ENCODE data around the gene PREX1.

The PREX1 gene

DNA sequence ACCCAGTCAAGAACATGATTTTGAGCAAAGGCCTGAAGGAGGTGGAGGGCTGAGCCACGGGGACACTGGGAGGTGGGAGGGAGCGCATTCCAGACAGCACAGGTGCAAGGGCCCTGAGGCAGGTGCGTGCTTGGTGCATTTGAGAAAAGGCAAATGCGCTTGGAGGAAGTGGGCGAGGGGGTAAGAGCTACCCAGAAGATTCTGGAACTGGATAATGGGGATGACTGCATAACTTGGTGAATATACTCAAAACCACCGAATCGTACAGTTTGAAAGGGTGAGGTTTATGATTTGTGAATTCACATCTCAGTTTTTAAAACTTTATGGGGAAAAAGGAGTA, 9.8 kb downstream of the PREX1 start:
- TF ChIP-seq, protein P1, sequence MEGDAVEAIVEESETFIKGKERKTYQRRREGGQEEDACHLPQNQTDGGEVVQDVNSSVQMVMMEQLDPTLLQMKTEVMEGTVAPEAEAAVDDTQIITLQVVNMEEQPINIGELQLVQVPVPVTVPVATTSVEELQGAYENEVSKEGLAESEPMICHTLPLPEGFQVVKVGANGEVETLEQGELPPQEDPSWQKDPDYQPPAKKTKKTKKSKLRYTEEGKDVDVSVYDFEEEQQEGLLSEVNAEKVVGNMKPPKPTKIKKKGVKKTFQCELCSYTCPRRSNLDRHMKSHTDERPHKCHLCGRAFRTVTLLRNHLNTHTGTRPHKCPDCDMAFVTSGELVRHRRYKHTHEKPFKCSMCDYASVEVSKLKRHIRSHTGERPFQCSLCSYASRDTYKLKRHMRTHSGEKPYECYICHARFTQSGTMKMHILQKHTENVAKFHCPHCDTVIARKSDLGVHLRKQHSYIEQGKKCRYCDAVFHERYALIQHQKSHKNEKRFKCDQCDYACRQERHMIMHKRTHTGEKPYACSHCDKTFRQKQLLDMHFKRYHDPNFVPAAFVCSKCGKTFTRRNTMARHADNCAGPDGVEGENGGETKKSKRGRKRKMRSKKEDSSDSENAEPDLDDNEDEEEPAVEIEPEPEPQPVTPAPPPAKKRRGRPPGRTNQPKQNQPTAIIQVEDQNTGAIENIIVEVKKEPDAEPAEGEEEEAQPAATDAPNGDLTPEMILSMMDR (IDR thresholded peaks at IDR 0.05; ENCODE audit: insufficient read depth, low read length): no peak
- TF ChIP-seq, protein P2, sequence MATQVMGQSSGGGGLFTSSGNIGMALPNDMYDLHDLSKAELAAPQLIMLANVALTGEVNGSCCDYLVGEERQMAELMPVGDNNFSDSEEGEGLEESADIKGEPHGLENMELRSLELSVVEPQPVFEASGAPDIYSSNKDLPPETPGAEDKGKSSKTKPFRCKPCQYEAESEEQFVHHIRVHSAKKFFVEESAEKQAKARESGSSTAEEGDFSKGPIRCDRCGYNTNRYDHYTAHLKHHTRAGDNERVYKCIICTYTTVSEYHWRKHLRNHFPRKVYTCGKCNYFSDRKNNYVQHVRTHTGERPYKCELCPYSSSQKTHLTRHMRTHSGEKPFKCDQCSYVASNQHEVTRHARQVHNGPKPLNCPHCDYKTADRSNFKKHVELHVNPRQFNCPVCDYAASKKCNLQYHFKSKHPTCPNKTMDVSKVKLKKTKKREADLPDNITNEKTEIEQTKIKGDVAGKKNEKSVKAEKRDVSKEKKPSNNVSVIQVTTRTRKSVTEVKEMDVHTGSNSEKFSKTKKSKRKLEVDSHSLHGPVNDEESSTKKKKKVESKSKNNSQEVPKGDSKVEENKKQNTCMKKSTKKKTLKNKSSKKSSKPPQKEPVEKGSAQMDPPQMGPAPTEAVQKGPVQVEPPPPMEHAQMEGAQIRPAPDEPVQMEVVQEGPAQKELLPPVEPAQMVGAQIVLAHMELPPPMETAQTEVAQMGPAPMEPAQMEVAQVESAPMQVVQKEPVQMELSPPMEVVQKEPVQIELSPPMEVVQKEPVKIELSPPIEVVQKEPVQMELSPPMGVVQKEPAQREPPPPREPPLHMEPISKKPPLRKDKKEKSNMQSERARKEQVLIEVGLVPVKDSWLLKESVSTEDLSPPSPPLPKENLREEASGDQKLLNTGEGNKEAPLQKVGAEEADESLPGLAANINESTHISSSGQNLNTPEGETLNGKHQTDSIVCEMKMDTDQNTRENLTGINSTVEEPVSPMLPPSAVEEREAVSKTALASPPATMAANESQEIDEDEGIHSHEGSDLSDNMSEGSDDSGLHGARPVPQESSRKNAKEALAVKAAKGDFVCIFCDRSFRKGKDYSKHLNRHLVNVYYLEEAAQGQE (IDR thresholded peaks at IDR 0.05; ENCODE audit: insufficient replicate concordance, low read depth): no peak
- TF ChIP-seq POLR2AphosphoS5 (IDR thresholded peaks at IDR 0.05; ENCODE audit: low read depth): no peak
- TF ChIP-seq GABPA (IDR thresholded peaks at IDR 0.05; ENCODE audit: low read depth): no peak
- TF ChIP-seq SPI1 (IDR thresholded peaks at IDR 0.05; ENCODE audit: borderline replicate concordance, low read depth): no peak
- H3K27me3 ChIP-seq (ENCODE audit: insufficient read depth, poor library complexity, severe bottlenecking): no peaks in the 10 kb centered on the region
- H3K27ac ChIP-seq (replicated peaks): no peak overlapping the region
- H3K4me3 ChIP-seq (replicated peaks; ENCODE audit: insufficient read depth, low read length): no peak overlapping the region
- DNase-seq (ENCODE audit: low read depth in 1 of 2, low spot score in 1 of 2): no peak

DNA sequence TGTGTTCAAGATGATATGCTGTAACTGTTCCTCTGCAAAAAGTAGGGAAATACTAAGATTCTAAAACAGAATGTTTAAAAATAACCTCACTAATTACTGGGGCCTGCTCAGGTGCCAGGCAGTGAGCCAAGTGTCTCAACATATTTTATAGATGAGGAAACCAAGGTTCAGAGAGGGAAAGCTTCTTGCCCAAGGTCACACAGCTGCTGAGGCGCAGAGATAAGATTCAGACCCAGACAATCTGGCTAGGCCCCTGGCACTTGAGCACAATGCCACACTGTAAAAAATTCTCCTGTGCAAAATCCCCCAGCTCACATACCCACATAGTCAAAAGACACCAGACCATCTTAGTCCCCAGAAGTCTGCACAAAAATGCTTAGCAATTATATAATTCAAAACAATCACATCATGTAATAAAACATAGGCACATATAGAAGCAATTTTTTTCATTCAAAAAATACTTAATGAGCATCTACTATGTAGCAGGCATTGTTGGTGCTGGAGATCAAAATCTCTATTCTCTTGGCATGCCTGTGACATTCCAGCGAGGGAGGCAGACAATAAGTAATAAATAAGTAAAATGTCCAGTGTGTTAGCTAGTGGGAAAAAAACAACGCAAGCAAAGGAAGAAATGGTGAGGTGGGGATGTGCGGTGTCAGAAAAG, 10.3 kb downstream of the PREX1 start:
- TF ChIP-seq SPI1 (IDR thresholded peaks at IDR 0.05; ENCODE audit: borderline replicate concordance, low read depth) (no peak), POLR2AphosphoS5 (IDR thresholded peaks at IDR 0.05; ENCODE audit: low read depth) (no peak), GABPA (IDR thresholded peaks at IDR 0.05; ENCODE audit: low read depth) (no peak)
- TF ChIP-seq, protein P1 (IDR thresholded peaks at IDR 0.05; ENCODE audit: insufficient read depth, low read length): no peak
- TF ChIP-seq, protein P2 (IDR thresholded peaks at IDR 0.05; ENCODE audit: insufficient replicate concordance, low read depth): no peak
- no peaks in the 10 kb centered on the region for H3K27me3 ChIP-seq (ENCODE audit: insufficient read depth, poor library complexity, severe bottlenecking)
- DNase-seq (ENCODE audit: low read depth in 1 of 2, low spot score in 1 of 2): no peak
- no peak overlapping the region for H3K27ac ChIP-seq (replicated peaks)
- H3K4me3 ChIP-seq (replicated peaks; ENCODE audit: insufficient read depth, low read length): no peak overlapping the region

DNA sequence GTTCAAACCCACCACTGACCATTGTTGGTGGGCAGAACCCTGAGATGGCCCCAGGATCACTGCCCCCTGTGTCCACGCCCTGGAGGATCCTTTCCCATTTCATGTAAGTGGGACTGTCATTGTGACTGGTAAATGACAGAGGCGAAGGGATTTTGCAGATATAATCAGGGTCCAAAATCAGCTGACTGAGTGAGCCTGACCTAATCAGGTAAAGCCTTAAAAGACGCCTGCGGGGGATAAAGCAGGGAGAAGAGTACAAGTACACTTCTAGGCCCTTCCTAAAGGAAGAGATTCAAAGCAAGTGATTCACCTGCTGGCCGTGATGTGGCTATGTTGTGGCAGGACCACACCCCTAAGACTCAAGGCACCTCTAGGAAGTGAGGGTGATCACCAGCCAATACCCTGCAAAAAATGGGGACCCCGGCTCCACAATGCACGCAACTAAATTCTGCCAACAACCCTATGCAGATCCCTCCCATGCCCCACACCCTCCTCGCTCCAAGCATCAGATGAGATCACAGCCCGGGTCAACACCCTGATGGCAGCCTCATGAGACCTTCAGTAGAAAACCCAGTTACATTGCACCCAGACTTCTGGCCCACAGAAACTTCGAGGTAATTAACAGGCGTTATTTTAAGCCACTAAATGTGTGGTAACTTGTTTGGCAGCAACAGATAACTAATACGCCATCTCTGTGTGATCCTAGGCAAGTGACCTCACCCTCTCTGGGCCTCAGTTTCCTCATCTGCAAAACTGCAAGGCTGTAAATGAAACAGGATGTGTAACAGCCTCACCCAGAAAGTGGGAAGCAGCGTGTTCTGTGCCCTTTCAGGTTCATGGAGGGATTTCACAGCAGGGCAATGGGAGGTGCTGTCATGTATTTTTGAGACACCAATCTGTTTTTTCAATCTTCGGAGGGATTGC, 11.3 kb downstream of the PREX1 start:
- DNase-seq (ENCODE audit: low read depth in 1 of 2, low spot score in 1 of 2): no peak
- Histone ChIP-seq H3K4me3 (replicated peaks; ENCODE audit: insufficient read depth, low read length) (no peak overlapping the region), H3K27me3 (ENCODE audit: insufficient read depth, poor library complexity, severe bottlenecking) (no peaks in the 10 kb centered on the region), H3K27ac (replicated peaks) (no peak overlapping the region)
- TF ChIP-seq GABPA (IDR thresholded peaks at IDR 0.05; ENCODE audit: low read depth): no peak
- no peak for TF ChIP-seq SPI1 (IDR thresholded peaks at IDR 0.05; ENCODE audit: borderline replicate concordance, low read depth)
- TF ChIP-seq, protein P2 (IDR thresholded peaks at IDR 0.05; ENCODE audit: insufficient replicate concordance, low read depth): no peak
- no peak for TF ChIP-seq POLR2AphosphoS5 (IDR thresholded peaks at IDR 0.05; ENCODE audit: low read depth)
- TF ChIP-seq, protein P1 (IDR thresholded peaks at IDR 0.05; ENCODE audit: insufficient read depth, low read length): no peak

All from HL-60 (cell line).